ENCODE data around the gene EVI5L. TPM values are rescaled to one million over a fixed set of nuclear protein-coding genes. Genes with fewer than 3 reads are reported as not detected.

EVI5L gene
- total and polyA plus RNA-seq, 2 of the 13 experiments (the other 11 are each of a cell fraction or from before 2014, with no cell fraction given) = 1.7 to 2.4 TPM

DNA sequence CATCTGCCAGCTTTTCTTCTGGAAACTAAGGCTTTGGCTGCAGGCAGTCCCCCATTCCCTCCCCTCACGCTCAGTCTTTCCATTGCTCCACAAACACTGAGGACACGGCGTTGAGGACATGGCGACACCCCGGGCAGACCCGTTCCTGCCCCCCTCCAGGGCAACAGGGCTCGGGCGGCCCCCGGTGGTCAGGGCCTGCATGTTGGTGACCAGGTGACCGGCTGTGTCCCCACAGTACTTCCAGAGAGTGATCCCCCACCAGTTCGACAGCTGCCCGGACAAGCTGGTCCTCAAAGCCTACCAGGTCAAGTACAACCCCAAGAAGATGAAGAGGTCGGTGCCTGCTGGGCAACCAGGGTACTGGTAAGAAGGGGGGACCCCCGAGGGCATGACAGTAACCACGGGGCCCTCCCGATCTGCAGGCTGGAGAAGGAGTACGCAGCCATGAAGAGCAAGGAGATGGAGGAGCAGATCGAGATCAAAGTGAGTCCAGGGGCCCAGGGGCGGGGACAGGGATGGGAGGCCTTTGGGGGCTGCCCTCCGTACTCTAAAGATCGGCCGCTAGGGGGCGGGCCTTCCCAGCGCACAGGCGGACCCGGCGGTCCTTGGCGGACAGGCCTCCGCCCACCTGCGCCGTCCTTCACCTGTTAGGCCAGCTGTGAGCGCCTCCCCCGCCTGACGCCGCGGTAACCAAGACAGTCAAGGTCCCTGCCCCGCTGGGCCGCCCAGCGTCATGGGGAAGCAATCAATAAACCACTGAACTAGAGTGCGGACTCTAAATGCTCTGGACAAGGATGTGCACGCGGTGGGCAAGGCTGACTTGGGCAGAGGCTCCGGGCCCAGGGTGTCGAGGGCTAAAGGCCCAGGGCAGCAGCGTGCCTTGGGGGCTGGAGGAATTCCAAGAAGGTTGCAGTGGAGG is 23.1 kb downstream of the EVI5L start (continued):
- TF ChIP-seq RBM39 (IDR thresholded peaks at IDR 0.05; ENCODE audit: low read depth, low read length, poor library complexity, severe bottlenecking) = no peak
- TF ChIP-seq, protein P1, sequence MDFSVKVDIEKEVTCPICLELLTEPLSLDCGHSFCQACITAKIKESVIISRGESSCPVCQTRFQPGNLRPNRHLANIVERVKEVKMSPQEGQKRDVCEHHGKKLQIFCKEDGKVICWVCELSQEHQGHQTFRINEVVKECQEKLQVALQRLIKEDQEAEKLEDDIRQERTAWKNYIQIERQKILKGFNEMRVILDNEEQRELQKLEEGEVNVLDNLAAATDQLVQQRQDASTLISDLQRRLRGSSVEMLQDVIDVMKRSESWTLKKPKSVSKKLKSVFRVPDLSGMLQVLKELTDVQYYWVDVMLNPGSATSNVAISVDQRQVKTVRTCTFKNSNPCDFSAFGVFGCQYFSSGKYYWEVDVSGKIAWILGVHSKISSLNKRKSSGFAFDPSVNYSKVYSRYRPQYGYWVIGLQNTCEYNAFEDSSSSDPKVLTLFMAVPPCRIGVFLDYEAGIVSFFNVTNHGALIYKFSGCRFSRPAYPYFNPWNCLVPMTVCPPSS (IDR thresholded peaks at IDR 0.05) = no peak
- TF ChIP-seq, protein P2, sequence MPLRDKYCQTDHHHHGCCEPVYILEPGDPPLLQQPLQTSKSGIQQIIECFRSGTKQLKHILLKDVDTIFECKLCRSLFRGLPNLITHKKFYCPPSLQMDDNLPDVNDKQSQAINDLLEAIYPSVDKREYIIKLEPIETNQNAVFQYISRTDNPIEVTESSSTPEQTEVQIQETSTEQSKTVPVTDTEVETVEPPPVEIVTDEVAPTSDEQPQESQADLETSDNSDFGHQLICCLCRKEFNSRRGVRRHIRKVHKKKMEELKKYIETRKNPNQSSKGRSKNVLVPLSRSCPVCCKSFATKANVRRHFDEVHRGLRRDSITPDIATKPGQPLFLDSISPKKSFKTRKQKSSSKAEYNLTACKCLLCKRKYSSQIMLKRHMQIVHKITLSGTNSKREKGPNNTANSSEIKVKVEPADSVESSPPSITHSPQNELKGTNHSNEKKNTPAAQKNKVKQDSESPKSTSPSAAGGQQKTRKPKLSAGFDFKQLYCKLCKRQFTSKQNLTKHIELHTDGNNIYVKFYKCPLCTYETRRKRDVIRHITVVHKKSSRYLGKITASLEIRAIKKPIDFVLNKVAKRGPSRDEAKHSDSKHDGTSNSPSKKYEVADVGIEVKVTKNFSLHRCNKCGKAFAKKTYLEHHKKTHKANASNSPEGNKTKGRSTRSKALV (CRISPR knock-in tag; IDR thresholded peaks at IDR 0.05) = peak; percentile 93
- peak; percentile 73; the same call in 1 of the 2 replicates for TF ChIP-seq ATF7-NPFF (CRISPR knock-in tag; IDR thresholded peaks at IDR 0.05; ENCODE audit: low read depth)
- peak; percentile 76; the same call in 1 of the 2 replicates for TF ChIP-seq JUN (CRISPR knock-in tag; IDR thresholded peaks at IDR 0.05)
- no peak for TF ChIP-seq ZNF34 (CRISPR knock-in tag; IDR thresholded peaks at IDR 0.05; ENCODE audit: borderline replicate concordance)
- TF ChIP-seq KMT2A (CRISPR knock-in tag; IDR thresholded peaks at IDR 0.05) = peak; percentile 71; the same call in 1 of the 2 replicates
- peak in 1 of 2 experiments; percentile 34; a peak in 1 of 4 replicates for TF ChIP-seq NR2F1 (CRISPR knock-in tag; IDR thresholded peaks at IDR 0.05)
- TF ChIP-seq ZSCAN12 (CRISPR knock-in tag; IDR thresholded peaks at IDR 0.05) = peak; percentile 54; the same call in 1 of the 2 replicates
- no peak for TF ChIP-seq ZFP36 (IDR thresholded peaks at IDR 0.05; ENCODE audit: borderline replicate concordance, low read depth, low read length, partially characterized antibody)
- TF ChIP-seq, protein P3, sequence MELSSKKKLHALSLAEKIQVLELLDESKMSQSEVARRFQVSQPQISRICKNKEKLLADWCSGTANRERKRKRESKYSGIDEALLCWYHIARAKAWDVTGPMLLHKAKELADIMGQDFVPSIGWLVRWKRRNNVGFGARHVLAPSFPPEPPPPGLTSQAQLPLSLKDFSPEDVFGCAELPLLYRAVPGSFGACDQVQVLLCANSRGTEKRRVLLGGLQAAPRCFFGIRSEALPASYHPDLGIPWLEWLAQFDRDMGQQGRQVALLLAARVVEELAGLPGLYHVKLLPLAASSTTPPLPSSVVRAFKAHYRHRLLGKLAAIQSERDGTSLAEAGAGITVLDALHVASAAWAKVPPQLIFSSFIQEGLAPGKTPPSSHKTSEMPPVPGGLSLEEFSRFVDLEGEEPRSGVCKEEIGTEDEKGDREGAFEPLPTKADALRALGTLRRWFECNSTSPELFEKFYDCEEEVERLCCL (CRISPR knock-in tag; IDR thresholded peaks at IDR 0.05; ENCODE audit: borderline replicate concordance) = no peak
- TF ChIP-seq ZNF235 (CRISPR knock-in tag; IDR thresholded peaks at IDR 0.05; ENCODE audit: borderline replicate concordance) = no peak
- TF ChIP-seq MYC (CRISPR knock-in tag; IDR thresholded peaks at IDR 0.05; ENCODE audit: borderline replicate concordance) = peak; percentile 87; the same call in 1 of the 2 replicates
- peak; percentile 93 for TF ChIP-seq HNRNPK (IDR thresholded peaks at IDR 0.05; ENCODE audit: low read depth, low read length, poor library complexity, severe bottlenecking)
- TF ChIP-seq FLYWCH1 (CRISPR knock-in tag; IDR thresholded peaks at IDR 0.05) = no peak
- TF ChIP-seq TOPORS (CRISPR knock-in tag; IDR thresholded peaks at IDR 0.05) = peak; percentile 96
- no peak for TF ChIP-seq ZNF703 (CRISPR knock-in tag; IDR thresholded peaks at IDR 0.05; ENCODE audit: borderline replicate concordance)
- TF ChIP-seq, protein P4, sequence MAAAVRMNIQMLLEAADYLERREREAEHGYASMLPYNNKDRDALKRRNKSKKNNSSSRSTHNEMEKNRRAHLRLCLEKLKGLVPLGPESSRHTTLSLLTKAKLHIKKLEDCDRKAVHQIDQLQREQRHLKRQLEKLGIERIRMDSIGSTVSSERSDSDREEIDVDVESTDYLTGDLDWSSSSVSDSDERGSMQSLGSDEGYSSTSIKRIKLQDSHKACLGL (CRISPR knock-in tag; IDR thresholded peaks at IDR 0.05) = peak; percentile 89
- no peak for TF ChIP-seq THYN1 (CRISPR knock-in tag; IDR thresholded peaks at IDR 0.05; ENCODE audit: borderline replicate concordance, low read depth)
- TF ChIP-seq SIX1 (CRISPR knock-in tag; IDR thresholded peaks at IDR 0.05; ENCODE audit: borderline replicate concordance) = no peak
- no peak for TF ChIP-seq ZNF577 (CRISPR knock-in tag; IDR thresholded peaks at IDR 0.05; ENCODE audit: borderline replicate concordance, low read depth)
- TF ChIP-seq ZMYM3 (CRISPR knock-in tag; IDR thresholded peaks at IDR 0.05) = peak; percentile 54; the same call in 1 of the 2 replicates
- 0 out of 2 replicates have a peak, but pooled peaks have one; percentile 22 for TF ChIP-seq ATAD3A (CRISPR knock-in tag; IDR thresholded peaks at IDR 0.05)
- TF ChIP-seq NR3C1 (CRISPR knock-in tag; IDR thresholded peaks at IDR 0.05) = no peak
